IMR-90 (cell line): ENCODE measurements around the gene NKPD1.

Source experiments
- MAFK ChIP-seq: IDR thresholded peaks from 2 replicates; pipeline ENCODE4 v1.6.1; 2012; ENCODE audit warnings: low read depth, low read length, improper control_type of control experiment
- TF ChIP-seq, protein P1 (sequence below): conservative IDR thresholded peaks from 2 replicates; pipeline ENCODE4 v1.5.1; 2012; ENCODE audit warnings: mild to moderate bottlenecking, low read depth, low read length, improper control_type of control experiment

DNA sequence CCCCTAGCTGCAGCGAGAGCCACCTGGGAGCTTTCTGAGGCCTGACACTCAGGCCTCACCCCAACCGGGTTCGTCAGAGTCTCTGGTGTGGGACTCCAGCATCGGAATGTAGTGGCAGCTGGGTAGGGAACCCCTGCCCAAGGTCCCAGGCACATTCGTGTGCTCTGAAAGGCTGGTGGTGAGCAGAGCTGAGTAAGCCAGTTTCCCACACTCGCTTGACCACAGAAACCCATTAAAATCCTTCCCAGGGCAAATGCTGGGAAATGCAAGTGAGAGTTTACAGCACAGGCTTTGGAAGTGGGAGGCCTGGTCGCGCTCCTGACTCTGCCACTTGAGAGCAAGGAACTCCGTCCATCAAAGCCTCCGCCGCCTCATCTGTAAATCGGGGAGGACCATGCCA is 13.0 kb upstream of the NKPD1 start:
- TF ChIP-seq, protein P1, sequence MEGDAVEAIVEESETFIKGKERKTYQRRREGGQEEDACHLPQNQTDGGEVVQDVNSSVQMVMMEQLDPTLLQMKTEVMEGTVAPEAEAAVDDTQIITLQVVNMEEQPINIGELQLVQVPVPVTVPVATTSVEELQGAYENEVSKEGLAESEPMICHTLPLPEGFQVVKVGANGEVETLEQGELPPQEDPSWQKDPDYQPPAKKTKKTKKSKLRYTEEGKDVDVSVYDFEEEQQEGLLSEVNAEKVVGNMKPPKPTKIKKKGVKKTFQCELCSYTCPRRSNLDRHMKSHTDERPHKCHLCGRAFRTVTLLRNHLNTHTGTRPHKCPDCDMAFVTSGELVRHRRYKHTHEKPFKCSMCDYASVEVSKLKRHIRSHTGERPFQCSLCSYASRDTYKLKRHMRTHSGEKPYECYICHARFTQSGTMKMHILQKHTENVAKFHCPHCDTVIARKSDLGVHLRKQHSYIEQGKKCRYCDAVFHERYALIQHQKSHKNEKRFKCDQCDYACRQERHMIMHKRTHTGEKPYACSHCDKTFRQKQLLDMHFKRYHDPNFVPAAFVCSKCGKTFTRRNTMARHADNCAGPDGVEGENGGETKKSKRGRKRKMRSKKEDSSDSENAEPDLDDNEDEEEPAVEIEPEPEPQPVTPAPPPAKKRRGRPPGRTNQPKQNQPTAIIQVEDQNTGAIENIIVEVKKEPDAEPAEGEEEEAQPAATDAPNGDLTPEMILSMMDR = no peak
- no peak for TF ChIP-seq MAFK
